Hepatocyte (in vitro differentiated cells): ENCODE results near the gene OBP2B.
"Not testable (repeated sequence)": the region's sequence is repeated elsewhere in the genome, so short reads cannot be mapped to it uniquely, and the experiment has no call there.

Experiments
- EZH2 ChIP-seq: fragments of 200-600 bp; sonication (generic); IDR thresholded peaks from 2 replicates; pipeline ENCODE4 v1.6.1; 2016; ENCODE audit warnings: antibody characterized with exemption, mild to moderate bottlenecking, borderline replicate concordance
- EZH2phosphoT487 ChIP-seq: fragments of 200-600 bp; sonication (generic); IDR thresholded peaks from one replicate; pipeline ENCODE4 v1.6.1; 2018; ENCODE audit warnings: antibody characterized with exemption, mild to moderate bottlenecking, low read depth, moderate library complexity; ENCODE audit not compliant: unreplicated experiment, severe bottlenecking

DNA sequence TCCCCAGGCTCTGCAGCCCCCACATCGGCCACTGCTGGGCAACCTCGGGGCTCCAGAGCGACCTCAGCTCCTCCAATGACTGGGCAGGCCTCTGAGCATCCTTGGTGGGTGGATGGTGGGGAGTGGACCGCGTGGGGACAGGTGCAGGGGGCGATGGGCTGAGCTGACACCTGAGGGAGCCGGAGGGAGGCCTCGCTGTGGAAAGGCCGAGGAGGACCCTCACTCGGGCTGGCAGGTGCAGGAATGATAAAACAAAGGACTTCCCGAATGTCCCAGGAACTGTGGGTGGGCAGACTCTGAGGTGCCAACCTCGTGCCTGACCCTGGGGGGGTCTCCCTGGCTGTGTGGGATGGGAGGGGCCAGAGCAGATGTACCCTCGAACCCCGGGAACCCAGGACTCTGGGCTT lies 3.6 kb downstream of the OBP2B start:
- not testable (repeated sequence) for TF ChIP-seq EZH2phosphoT487, EZH2
